ENCODE measurements around the gene ABCA9.

The ABCA9 gene

DNA sequence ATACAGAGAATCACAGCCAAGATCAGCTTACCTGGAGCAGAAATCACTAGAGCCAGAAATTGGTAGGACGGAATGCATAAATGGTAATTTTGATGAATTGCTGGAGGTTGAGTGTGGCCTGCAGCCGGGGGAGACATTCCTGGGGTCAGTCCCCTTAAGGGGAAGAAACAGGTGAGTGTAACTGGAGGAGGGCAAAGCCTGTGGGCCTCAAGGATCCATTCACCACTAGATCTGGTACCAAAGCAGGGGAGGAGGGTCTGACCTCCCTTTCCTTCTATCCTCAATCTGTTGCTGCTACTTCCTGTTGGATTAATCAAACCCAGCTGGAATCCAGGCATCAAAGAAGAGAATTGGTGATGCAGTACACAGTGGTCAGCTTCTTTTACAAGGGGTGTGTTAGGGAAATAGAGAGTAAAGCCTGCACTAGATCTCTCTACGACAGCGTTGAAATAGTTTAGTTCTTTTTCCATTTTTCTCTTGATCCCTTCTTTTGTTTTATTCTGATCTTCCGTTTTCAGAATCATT lies 8.6 kb upstream of the ABCA9 start:
- H4K20me1 ChIP-seq (ENCODE audit: low read depth, low read length) = no peaks in the 10 kb centered on the region
- H3K4me3 ChIP-seq (ENCODE audit: insufficient read depth, low read length, poor library complexity, severe bottlenecking) = no peak overlapping the region
- H3K79me2 ChIP-seq (ENCODE audit: insufficient read depth, low read length) = no peaks in the 10 kb centered on the region
- H2AFZ ChIP-seq (ENCODE audit: low read depth, low read length, severe bottlenecking) = no peak overlapping the region
- 0 out of 2 replicates have a peak, but pooled peaks cover 3% of the 10 kb centered on the region for H3K27me3 ChIP-seq (ENCODE audit: low read length)
- no peaks in the 10 kb centered on the region for H3K36me3 ChIP-seq (ENCODE audit: low read length)
- no peak overlapping the region for H3K9ac ChIP-seq (ENCODE audit: low read length)
- no peaks in the 10 kb centered on the region for H3F3A ChIP-seq (ENCODE audit: insufficient read depth)
- no peaks in the 10 kb centered on the region for H3K9me2 ChIP-seq (replicated peaks; ENCODE audit: insufficient read depth, low read length)
- H3K9me3 ChIP-seq (ENCODE audit: insufficient read depth, low read length) = no peaks in the 10 kb centered on the region
- no peak overlapping the region for H3K4me2 ChIP-seq (ENCODE audit: low read depth, low read length, poor library complexity, severe bottlenecking)
- TF ChIP-seq EZH2phosphoT487 (conservative IDR thresholded peaks at IDR 0.05; ENCODE audit: low read length) (no peak), CTCF (IDR thresholded peaks at IDR 0.05; ENCODE audit: insufficient read depth, low read length, poor library complexity, severe bottlenecking) (no peak)
- no peak overlapping the region for H3K27ac ChIP-seq (ENCODE audit: low read depth, low read length)

GRCh38 chr17:69067274-69068047 lies 6.7 kb upstream of the ABCA9 start:
- Histone ChIP-seq H3K9me3 (ENCODE audit: insufficient read depth, low read length) (no peaks in the 10 kb centered on the region), H3K9me2 (replicated peaks; ENCODE audit: insufficient read depth, low read length) (no peaks in the 10 kb centered on the region), H2AFZ (ENCODE audit: low read depth, low read length, severe bottlenecking) (no peak overlapping the region), H3K79me2 (ENCODE audit: insufficient read depth, low read length) (no peaks in the 10 kb centered on the region), H3K27me3 (ENCODE audit: low read length) (0 out of 2 replicates have a peak, but pooled peaks cover 3% of the 10 kb centered on the region), H3K27ac (ENCODE audit: low read depth, low read length) (no peak overlapping the region), H3K4me3 (ENCODE audit: insufficient read depth, low read length, poor library complexity, severe bottlenecking) (no peak overlapping the region), H3K36me3 (ENCODE audit: low read length) (no peaks in the 10 kb centered on the region), H3K4me2 (ENCODE audit: low read depth, low read length, poor library complexity, severe bottlenecking) (no peak overlapping the region), H3F3A (ENCODE audit: insufficient read depth) (no peaks in the 10 kb centered on the region), H4K20me1 (ENCODE audit: low read depth, low read length) (no peaks in the 10 kb centered on the region), H3K9ac (ENCODE audit: low read length) (no peak overlapping the region)
- TF ChIP-seq EZH2phosphoT487 (conservative IDR thresholded peaks at IDR 0.05; ENCODE audit: low read length) (no peak), CTCF (IDR thresholded peaks at IDR 0.05; ENCODE audit: insufficient read depth, low read length, poor library complexity, severe bottlenecking) (no peak)

GRCh38 chr17:69066482-69066881 lies 5.8 kb upstream of the ABCA9 start:
- H2AFZ ChIP-seq (ENCODE audit: low read depth, low read length, severe bottlenecking) = no peak overlapping the region
- TF ChIP-seq EZH2phosphoT487 (conservative IDR thresholded peaks at IDR 0.05; ENCODE audit: low read length) (no peak), CTCF (IDR thresholded peaks at IDR 0.05; ENCODE audit: insufficient read depth, low read length, poor library complexity, severe bottlenecking) (no peak)
- H3K27ac ChIP-seq (ENCODE audit: low read depth, low read length) = no peak overlapping the region
- no peak overlapping the region for H3K4me3 ChIP-seq (ENCODE audit: insufficient read depth, low read length, poor library complexity, severe bottlenecking)
- no peaks in the 10 kb centered on the region for H4K20me1 ChIP-seq (ENCODE audit: low read depth, low read length)
- H3K9me2 ChIP-seq (replicated peaks; ENCODE audit: insufficient read depth, low read length) = no peaks in the 10 kb centered on the region
- no peak overlapping the region for H3K9ac ChIP-seq (ENCODE audit: low read length)
- H3K9me3 ChIP-seq (ENCODE audit: insufficient read depth, low read length) = no peaks in the 10 kb centered on the region
- no peaks in the 10 kb centered on the region for H3K36me3 ChIP-seq (ENCODE audit: low read length)
- H3F3A ChIP-seq (ENCODE audit: insufficient read depth) = no peaks in the 10 kb centered on the region
- no peaks in the 10 kb centered on the region for H3K79me2 ChIP-seq (ENCODE audit: insufficient read depth, low read length)
- no peak overlapping the region for H3K4me2 ChIP-seq (ENCODE audit: low read depth, low read length, poor library complexity, severe bottlenecking)
- H3K27me3 ChIP-seq (ENCODE audit: low read length) = 0 out of 2 replicates have a peak, but pooled peaks cover 3% of the 10 kb centered on the region

Data from SU-DHL-6 (cell line).